ENCODE data around the gene MYO18B. TPM values are rescaled to one million over a fixed set of nuclear protein-coding genes. Genes with fewer than 3 reads are reported as not detected.

The MYO18B gene
- total RNA-seq, 1 experiment from 2014 or later: 0.03 TPM

DNA sequence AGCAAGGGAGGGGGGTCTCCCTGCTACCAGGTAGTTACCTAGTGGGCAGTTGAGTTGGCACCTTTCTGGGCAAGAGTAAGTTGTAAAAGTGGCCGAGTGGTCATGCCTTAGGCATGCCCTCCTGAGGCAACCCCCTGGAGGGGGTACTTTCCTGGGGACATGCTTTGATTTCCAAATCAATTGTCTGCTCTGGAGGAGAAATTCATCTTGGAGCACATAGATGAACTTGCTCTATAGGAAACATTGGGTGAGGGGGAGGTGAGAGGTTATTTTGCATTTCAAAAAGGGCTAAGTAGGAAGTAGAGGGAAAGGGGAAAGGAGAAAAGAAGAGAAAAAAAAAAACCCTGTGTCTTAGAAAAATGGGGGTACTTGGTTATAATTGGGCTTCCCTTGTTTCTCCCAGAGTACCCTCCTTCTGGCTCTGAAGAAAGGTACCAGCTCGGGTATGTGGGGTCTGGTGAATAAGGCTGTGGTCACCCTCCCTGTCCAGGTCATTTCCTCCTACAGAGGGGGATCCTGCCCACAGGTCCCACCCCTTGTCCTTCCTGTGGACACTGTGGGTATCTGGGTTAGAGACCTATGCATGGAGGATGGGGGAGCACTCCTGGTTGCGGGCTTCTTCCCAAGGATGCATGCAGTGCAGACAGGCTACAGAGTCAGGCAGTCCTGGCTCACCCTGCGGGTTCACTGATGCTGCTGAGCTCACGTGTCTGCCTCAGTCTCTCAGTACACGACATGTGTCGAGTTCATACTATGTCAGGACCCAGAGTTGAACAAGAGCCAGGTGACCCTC, 193.5 kb downstream of the MYO18B start:
- Histone ChIP-seq H3K27me3 (ENCODE audit: control insufficient read depth, insufficient read depth, low read length) (no peaks in the 10 kb centered on the region), H3K4me3 (ENCODE audit: insufficient read depth, low read depth, low read length) (no peak overlapping the region), H3K36me3 (replicated peaks; ENCODE audit: control insufficient read depth, insufficient read depth, low read length) (no peaks in the 10 kb centered on the region)
- no peak for DNase-seq

DNA sequence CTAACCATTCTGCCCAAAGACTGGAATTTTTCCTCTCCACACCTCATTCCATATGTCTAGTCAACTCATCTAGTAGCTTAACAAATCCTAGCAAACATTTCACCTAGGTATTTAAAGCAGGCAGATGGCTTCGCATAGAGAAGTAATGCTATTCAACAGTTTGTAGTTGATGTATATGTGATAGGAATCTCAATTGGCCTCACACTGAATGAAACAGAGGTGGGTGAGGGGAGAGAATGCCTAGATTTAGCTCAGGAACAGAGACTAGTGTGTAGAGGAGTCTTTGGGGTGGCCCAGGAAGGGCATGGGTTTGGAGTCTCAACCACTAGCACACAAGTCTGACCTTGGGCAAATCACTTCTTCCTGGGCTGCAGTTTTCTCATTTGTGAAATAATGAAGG, 196.2 kb downstream of the MYO18B start:
- no peaks in the 10 kb centered on the region for H3K27me3 ChIP-seq (ENCODE audit: control insufficient read depth, insufficient read depth, low read length)
- DNase-seq: no peak
- no peak overlapping the region for H3K4me3 ChIP-seq (ENCODE audit: insufficient read depth, low read depth, low read length)
- no peaks in the 10 kb centered on the region for H3K36me3 ChIP-seq (replicated peaks; ENCODE audit: control insufficient read depth, insufficient read depth, low read length)

DNA sequence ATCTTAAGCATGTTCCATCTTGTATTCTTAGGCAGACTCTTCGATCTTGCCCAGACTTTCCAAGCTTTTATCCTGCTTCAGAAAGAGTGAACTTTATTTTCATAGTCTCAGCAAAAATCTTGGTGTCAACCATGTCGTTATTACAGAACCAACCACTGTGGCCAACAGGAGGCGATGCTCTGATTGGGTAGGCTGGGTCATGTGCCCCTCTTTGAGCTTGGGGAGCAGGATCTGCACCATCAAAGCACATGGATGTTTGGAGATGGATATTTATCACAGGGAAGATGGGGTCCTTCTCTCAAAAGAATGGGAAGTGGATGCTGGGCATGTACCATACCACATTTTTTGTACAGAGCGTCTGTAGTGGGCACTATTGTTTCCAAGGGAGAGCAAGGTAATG, 197.4 kb downstream of the MYO18B start:
- H3K36me3 ChIP-seq (replicated peaks; ENCODE audit: control insufficient read depth, insufficient read depth, low read length): no peaks in the 10 kb centered on the region
- H3K27me3 ChIP-seq (ENCODE audit: control insufficient read depth, insufficient read depth, low read length): no peaks in the 10 kb centered on the region
- no peak for DNase-seq
- no peak overlapping the region for H3K4me3 ChIP-seq (ENCODE audit: insufficient read depth, low read depth, low read length)

DNA sequence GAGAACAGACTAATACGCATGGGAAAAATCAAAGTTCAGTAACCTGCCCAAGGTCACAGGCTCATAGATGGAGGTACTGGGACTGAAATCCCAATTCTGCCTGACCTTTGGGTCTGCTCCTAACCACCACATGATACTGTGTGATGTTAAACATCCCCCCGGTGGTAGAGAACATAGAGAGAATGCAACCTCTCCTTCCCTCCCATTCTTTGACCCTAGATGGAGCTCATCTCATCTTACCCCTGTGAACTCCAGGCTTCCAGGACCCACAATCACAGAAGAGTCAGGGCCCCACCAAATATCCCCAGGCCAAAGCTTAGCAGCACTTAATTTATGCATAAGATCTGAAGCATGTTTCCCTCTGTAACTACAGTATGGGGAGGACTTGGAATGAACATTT, 198.5 kb downstream of the MYO18B start:
- H3K27me3 ChIP-seq (ENCODE audit: control insufficient read depth, insufficient read depth, low read length): no peaks in the 10 kb centered on the region
- H3K36me3 ChIP-seq (replicated peaks; ENCODE audit: control insufficient read depth, insufficient read depth, low read length): no peaks in the 10 kb centered on the region
- H3K4me3 ChIP-seq (ENCODE audit: insufficient read depth, low read depth, low read length): no peak overlapping the region
- no peak for DNase-seq

DNA sequence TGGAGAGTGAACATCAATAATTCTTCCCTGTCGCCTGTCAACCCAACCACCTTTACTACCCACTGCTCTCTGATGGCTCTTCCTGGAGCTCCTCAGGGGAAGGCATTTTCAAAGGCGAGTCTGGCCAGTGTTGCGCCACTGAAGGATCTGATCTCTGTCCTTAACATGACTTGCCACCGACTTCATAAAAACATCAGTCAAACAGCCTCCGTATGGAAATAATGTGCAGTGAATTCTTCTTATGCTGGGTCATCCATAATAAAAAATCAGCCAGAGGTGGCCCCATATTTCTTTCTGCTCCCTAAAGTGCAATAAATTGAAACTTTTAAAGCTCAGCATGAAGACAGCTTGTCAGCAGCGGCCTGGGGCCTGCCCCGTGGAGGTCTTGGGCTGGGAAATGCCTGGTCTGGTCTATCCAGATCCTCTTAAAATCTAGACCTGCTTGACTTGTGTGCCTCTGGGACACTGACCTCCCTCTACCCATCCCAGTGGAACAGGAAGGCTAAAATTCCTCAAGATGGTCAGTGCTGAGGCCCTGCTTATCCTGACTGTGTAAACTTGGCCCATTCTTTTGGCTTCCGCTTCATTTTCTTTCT, 199.5 kb downstream of the MYO18B start:
- Histone ChIP-seq H3K36me3 (replicated peaks; ENCODE audit: control insufficient read depth, insufficient read depth, low read length) (no peaks in the 10 kb centered on the region), H3K27me3 (ENCODE audit: control insufficient read depth, insufficient read depth, low read length) (no peaks in the 10 kb centered on the region), H3K4me3 (ENCODE audit: insufficient read depth, low read depth, low read length) (no peak overlapping the region)
- no peak for DNase-seq

DNA sequence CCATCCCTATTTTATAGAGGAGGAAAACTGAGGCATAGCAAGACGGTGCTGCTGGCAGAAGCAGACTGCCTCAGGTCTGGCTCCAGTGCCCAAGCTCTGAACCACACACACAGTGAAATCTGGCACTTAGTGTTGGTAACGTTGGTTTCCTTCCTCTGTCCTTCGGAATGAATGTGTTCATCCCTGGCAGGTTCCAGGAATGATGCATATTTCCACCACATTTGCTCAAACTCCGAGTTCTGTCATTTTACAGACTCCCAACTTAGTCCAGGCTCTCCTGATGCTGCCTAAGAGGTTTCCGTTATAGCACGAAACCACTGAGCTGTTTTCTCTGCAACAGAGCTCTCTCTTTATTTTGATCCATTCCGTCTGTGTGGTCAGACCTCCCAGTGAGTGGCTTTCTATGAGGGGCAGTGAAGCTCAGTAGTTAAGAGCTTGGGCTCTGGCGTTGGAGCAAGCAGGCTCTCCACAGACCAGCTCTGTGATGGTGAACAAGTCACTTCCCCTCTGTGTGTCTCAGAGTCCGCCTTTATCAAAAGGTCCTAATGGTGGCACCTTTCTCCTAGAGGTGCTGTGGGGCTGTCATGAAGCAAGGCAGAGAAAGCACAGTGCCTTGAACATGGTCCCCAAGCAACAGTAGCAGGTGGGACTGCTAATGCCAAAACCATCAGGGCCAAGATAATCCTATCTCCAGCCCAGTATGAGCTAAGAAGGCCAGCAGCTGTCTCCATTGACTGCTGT, 200.3 kb downstream of the MYO18B start:
- DNase-seq: no peak
- H3K36me3 ChIP-seq (replicated peaks; ENCODE audit: control insufficient read depth, insufficient read depth, low read length): no peaks in the 10 kb centered on the region
- H3K4me3 ChIP-seq (ENCODE audit: insufficient read depth, low read depth, low read length): no peak overlapping the region
- H3K27me3 ChIP-seq (ENCODE audit: control insufficient read depth, insufficient read depth, low read length): no peaks in the 10 kb centered on the region

DNA sequence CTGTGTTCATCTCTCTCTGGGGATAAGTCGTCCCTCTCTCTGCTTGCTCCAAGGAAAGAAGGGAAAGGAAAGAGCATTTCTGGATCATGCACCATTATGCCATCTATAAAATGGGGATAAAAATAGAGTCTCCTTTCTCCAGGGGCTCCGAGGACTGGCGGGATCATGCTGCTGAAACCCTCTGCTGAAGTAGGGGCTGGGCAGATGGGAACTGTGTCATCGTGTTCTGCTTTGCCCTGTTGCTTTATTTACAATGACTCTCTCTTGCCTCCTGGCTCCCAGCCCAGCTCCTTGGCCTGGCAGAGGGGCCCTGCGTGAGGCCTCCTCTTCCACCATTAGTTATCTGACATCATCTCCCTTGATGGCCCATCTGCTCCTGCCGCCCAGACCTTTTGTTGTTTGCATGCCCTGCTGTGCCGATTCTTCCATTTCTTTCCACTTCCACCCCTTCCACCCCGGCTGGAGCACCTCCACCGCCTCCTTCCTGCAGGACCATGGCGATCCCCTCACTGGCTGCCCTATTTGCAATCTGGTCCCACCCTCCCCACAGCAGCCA, 200.9 kb downstream of the MYO18B start:
- no peak overlapping the region for H3K4me3 ChIP-seq (ENCODE audit: insufficient read depth, low read depth, low read length)
- no peaks in the 10 kb centered on the region for H3K36me3 ChIP-seq (replicated peaks; ENCODE audit: control insufficient read depth, insufficient read depth, low read length)
- peak; percentile 40 for DNase-seq
- H3K27me3 ChIP-seq (ENCODE audit: control insufficient read depth, insufficient read depth, low read length): no peaks in the 10 kb centered on the region

DNA sequence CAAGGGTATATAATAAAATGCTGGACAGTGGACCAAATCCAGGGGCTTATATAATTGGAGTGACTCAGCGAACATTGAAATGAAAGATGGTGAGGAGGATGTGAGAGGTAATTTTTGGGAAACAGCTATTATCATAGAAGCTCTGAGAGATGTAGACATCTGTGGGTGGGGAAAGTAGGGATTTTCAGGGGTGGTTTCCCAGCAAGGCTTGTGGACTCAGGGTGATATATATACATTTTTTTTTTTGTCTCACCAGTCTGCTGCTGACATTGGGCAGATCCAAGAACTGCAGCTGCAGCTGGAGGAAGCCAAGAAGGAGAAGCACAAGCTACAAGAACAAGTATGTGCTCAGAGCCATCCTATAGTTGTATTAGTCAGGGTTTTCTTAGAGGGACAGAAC, 208.1 kb downstream of the MYO18B start:
- Histone ChIP-seq H3K4me3 (ENCODE audit: insufficient read depth, low read depth, low read length) (no peak overlapping the region), H3K27me3 (ENCODE audit: control insufficient read depth, insufficient read depth, low read length) (no peaks in the 10 kb centered on the region), H3K36me3 (replicated peaks; ENCODE audit: control insufficient read depth, insufficient read depth, low read length) (no peaks in the 10 kb centered on the region)
- no peak for DNase-seq

DNA sequence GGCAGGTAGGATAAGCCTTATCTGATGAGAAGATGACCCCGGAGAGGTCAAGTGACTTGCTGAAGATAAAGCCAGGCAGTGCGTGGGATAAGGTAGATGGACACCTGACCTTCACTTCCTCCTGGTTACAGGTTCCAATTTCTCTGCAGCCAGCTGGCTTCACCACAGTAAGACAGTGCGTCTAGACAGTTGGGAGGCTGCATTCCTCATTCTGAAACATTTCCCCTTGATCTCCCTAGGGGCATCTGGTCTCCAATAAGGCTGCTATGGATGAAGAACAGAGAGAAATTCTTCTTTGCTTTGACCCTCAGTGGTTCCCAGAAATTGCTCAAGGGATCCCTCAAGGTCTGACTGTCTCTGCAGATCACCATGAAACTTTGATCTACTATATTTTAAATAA, 211.3 kb downstream of the MYO18B start:
- no peaks in the 10 kb centered on the region for H3K27me3 ChIP-seq (ENCODE audit: control insufficient read depth, insufficient read depth, low read length)
- no peak overlapping the region for H3K4me3 ChIP-seq (ENCODE audit: insufficient read depth, low read depth, low read length)
- DNase-seq: no peak
- no peaks in the 10 kb centered on the region for H3K36me3 ChIP-seq (replicated peaks; ENCODE audit: control insufficient read depth, insufficient read depth, low read length)

DNA sequence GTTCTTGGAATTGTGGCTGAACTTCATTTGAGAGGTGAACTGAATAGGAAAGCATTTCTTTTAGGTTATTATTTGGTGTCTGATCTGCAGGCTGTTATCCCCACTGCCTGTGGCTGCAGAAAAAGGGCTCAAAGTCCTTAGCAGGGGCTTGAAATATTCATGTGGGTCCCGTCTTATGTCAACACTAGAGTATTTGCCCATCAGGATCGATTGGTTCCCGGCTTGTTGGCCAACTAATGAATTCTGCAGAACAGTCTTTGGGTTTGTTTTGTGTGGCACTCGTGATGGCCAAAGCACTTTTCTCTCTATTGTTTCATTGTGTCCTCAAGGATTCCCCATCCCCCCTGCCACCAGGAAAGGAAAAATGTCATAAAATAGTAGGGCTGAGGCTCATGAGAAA, 211.9 kb downstream of the MYO18B start:
- H3K4me3 ChIP-seq (ENCODE audit: insufficient read depth, low read depth, low read length): no peak overlapping the region
- DNase-seq: no peak
- H3K27me3 ChIP-seq (ENCODE audit: control insufficient read depth, insufficient read depth, low read length): no peaks in the 10 kb centered on the region
- H3K36me3 ChIP-seq (replicated peaks; ENCODE audit: control insufficient read depth, insufficient read depth, low read length): no peaks in the 10 kb centered on the region

DNA sequence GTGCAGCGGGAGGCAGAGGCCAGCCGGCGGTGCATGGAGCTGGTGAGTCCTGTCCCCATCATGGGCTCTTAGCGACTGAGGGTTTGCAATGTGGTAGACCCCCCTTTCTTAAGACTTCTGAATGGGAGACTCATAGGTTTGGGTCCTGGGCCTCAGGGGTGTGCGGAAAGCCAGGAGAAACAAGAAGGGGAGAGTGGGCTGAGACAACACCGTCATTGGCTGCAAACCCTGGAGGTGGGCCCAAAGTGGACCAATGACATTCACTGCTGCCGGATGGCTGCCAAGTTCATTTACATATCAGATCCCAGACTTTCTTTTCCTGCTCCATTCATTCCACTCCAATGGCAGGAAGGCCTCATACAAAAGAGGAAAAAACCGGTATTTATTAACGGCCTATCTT, 213.3 kb downstream of the MYO18B start:
- Histone ChIP-seq H3K4me3 (ENCODE audit: insufficient read depth, low read depth, low read length) (no peak overlapping the region), H3K27me3 (ENCODE audit: control insufficient read depth, insufficient read depth, low read length) (no peaks in the 10 kb centered on the region), H3K36me3 (replicated peaks; ENCODE audit: control insufficient read depth, insufficient read depth, low read length) (no peaks in the 10 kb centered on the region)
- peak; percentile 56 for DNase-seq

DNA sequence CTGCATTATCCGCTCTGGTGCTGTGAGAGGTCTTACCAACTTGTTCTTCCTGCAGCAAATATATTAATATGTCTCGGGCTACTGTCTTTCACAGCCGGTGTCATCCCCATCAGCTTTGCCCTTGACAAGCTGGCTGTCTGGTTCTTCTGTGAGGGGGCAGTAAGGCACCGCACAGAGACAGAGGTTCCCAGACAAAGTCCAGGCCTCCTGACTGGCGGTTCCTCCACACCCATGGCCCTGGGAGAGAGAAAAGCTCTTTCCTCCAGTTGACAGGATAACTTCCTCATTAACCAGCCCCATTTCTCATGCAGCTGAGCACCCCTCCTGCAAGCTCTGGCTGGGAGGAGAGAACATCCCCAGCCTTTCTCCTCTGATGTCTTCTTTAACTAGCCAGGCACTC, 214.8 kb downstream of the MYO18B start:
- no peak for DNase-seq
- H3K4me3 ChIP-seq (ENCODE audit: insufficient read depth, low read depth, low read length): no peak overlapping the region
- no peaks in the 10 kb centered on the region for H3K27me3 ChIP-seq (ENCODE audit: control insufficient read depth, insufficient read depth, low read length)
- no peaks in the 10 kb centered on the region for H3K36me3 ChIP-seq (replicated peaks; ENCODE audit: control insufficient read depth, insufficient read depth, low read length)

DNA sequence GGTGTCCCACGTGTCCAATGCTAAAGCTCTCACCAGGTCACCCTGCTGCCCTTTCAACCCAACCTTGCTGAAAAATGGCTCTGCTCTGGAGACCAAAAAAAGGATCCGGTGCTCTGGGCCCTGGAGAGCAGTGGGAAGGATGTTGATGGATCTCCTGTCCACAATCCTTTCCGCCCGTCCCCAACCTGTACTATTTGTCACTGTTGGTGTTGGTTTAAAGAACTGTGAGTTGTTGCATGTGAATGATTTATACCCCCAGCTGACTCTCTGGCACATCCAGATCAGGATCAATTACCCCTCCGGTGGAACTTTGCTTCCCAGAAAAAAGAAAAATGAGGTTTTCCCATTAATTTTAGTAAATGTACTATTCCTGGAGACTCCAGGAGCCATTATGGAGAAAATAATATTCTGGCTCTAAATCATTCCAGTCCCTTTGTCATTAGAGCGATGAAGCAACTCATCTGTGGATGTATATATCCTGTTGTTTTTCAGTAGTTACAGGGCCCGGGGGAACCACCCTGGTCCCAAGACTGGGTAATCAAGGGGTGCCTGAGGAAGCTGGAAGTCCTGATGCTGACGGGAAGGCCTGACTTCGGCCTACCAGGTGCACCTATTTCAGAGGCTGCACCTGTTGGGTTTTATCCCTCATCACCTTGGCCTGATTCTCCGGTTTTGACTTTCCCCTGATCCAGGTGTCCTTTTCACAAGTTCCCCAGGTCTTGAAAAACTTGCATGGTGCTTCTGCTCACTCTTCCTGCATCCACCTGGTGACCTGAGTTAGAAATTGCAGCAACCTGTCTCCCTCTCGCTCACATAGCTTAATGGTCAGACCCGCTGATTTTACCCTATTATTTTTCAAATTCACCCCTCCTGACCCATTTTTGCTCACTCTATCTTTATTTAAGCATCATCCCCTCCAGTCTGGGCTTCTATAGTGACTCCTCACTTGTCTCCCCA, 218.1 kb downstream of the MYO18B start:
- H3K36me3 ChIP-seq (replicated peaks; ENCODE audit: control insufficient read depth, insufficient read depth, low read length): no peaks in the 10 kb centered on the region
- no peaks in the 10 kb centered on the region for H3K27me3 ChIP-seq (ENCODE audit: control insufficient read depth, insufficient read depth, low read length)
- no peak overlapping the region for H3K4me3 ChIP-seq (ENCODE audit: insufficient read depth, low read depth, low read length)
- DNase-seq: peak; percentile 48

DNA sequence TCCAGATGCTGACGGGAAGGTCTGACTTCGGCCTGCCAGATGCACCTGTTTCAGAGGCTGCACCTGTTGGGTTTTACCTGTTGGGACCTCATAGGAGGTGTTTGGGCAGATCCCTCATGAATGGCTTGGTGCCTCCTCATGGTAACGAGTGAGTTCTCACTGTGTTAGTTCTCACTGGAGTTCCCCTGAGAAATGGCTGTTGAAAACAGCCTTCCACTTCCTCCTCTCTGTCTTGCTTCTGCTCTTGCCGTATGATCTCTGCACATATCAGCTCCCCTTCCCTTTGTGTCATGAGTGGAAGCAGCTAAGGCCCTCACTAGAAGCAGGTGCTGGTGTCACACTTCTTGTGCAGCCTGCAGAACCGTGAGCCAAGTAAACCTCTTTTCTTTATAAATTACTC, 219.7 kb downstream of the MYO18B start:
- no peak overlapping the region for H3K4me3 ChIP-seq (ENCODE audit: insufficient read depth, low read depth, low read length)
- H3K36me3 ChIP-seq (replicated peaks; ENCODE audit: control insufficient read depth, insufficient read depth, low read length): no peaks in the 10 kb centered on the region
- no peak for DNase-seq
- H3K27me3 ChIP-seq (ENCODE audit: control insufficient read depth, insufficient read depth, low read length): no peaks in the 10 kb centered on the region
